ENCODE data around the gene RASIP1.

Gene RASIP1

DNA sequence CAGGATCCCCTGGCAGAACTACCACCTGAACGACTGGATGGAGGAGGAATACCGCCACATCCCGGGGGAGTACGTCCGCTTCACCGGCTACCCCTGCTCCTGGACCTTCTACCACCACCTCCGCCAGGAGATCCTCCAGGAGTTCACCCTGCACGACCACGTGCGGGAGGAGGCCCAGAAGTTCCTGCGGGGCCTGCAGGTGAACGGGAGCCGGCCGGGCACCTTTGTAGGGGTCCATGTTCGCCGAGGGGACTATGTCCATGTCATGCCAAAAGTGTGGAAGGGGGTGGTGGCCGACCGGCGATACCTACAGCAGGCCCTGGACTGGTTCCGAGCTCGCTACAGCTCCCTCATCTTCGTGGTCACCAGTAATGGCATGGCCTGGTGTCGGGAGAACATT is 37.1 kb downstream of the RASIP1 start (continued):
- TF ChIP-seq, protein P1, sequence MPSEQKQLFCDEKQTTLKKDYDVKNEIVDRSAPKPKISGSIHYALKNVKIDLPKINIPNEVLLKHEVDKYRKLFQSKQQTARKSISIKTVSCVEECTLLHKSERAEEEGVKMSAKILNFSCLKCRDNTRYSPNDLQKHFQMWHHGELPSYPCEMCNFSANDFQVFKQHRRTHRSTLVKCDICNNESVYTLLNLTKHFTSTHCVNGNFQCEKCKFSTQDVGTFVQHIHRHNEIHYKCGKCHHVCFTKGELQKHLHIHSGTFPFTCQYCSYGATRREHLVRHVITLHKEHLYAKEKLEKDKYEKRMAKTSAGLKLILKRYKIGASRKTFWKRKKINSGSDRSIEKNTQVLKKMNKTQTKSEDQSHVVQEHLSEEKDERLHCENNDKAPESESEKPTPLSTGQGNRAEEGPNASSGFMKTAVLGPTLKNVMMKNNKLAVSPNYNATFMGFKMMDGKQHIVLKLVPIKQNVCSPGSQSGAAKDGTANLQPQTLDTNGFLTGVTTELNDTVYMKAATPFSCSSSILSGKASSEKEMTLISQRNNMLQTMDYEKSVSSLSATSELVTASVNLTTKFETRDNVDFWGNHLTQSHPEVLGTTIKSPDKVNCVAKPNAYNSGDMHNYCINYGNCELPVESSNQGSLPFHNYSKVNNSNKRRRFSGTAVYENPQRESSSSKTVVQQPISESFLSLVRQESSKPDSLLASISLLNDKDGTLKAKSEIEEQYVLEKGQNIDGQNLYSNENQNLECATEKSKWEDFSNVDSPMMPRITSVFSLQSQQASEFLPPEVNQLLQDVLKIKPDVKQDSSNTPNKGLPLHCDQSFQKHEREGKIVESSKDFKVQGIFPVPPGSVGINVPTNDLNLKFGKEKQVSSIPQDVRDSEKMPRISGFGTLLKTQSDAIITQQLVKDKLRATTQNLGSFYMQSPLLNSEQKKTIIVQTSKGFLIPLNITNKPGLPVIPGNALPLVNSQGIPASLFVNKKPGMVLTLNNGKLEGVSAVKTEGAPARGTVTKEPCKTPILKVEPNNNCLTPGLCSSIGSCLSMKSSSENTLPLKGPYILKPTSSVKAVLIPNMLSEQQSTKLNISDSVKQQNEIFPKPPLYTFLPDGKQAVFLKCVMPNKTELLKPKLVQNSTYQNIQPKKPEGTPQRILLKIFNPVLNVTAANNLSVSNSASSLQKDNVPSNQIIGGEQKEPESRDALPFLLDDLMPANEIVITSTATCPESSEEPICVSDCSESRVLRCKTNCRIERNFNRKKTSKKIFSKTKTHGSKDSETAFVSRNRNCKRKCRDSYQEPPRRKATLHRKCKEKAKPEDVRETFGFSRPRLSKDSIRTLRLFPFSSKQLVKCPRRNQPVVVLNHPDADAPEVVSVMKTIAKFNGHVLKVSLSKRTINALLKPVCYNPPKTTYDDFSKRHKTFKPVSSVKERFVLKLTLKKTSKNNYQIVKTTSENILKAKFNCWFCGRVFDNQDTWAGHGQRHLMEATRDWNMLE (tag by site-specific recombination; conservative IDR thresholded peaks at IDR 0.05; ENCODE audit: low read depth): no peak
- TF ChIP-seq ZNF221 (tag by site-specific recombination; IDR thresholded peaks at IDR 0.05; ENCODE audit: borderline replicate concordance) (no peak), ZNF658 (tag by site-specific recombination; IDR thresholded peaks at IDR 0.05) (no peak), TSHZ1 (tag by site-specific recombination; IDR thresholded peaks at IDR 0.05; ENCODE audit: borderline replicate concordance) (no peak), ZBTB7A (tag by site-specific recombination; IDR thresholded peaks at IDR 0.05; ENCODE audit: low read depth) (no peak), AEBP2 (tag by site-specific recombination; IDR thresholded peaks at IDR 0.05; ENCODE audit: borderline replicate concordance) (no peak), ZNF768 (tag by site-specific recombination; IDR thresholded peaks at IDR 0.05) (no peak), ZNF521 (tag by site-specific recombination; IDR thresholded peaks at IDR 0.05) (no peak), ZNF302 (tag by site-specific recombination; IDR thresholded peaks at IDR 0.05; ENCODE audit: low read depth) (no peak), ZNF335 (tag by site-specific recombination; conservative IDR thresholded peaks at IDR 0.05) (no peak)

DNA sequence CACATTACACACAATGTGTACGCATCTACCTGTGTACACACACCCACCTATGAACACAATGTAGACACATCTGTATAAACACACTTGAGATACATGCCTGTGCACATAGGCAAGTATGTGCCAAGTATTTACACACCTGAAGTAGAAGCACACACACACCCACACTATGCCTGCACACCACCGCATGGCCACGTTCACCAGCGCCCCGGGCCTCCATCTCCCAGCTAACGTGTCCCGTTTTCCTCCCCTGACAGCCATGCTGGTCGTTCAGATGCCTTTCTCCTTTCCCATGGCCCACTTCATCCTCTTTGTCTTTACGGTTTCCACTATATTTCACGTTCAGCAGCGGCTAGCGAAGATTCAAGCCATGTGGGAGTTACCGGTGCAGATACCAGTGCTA is 37.7 kb downstream of the RASIP1 start:
- Histone ChIP-seq H3K4me3 (ENCODE audit: low read depth, low read length) (no peak overlapping the region), H3K27ac (ENCODE audit: extremely low read depth, low read depth, low read length) (no peak overlapping the region), H3K9me3 (ENCODE audit: control insufficient read depth, insufficient read depth, low read depth, low read length) (no peaks in the 10 kb centered on the region), H3K4me1 (ENCODE audit: control insufficient read depth, insufficient read depth, low read length) (0 out of 2 replicates have a peak, but pooled peaks cover 2% of the 10 kb centered on the region), H3K36me3 (ENCODE audit: control insufficient read depth in 2 of 2, insufficient read depth in 1 of 2, low read length in 2 of 2) (peaks cover 0 to 2% of the 10 kb centered on the region in 2 experiments; a peak in 2 of 3 replicates)
- no peak for TF ChIP-seq ZNF174 (tag by site-specific recombination; IDR thresholded peaks at IDR 0.05)
- no peak for TF ChIP-seq ZNF624 (tag by site-specific recombination; IDR thresholded peaks at IDR 0.05)
- TF ChIP-seq OVOL3 (tag by site-specific recombination; IDR thresholded peaks at IDR 0.05): no peak
- no peak for TF ChIP-seq ZNF501 (tag by site-specific recombination; IDR thresholded peaks at IDR 0.05)
- no peak for TF ChIP-seq SCRT2 (tag by site-specific recombination; IDR thresholded peaks at IDR 0.05)
- ChIA-PET CTCF (interaction anchor here (1.1 kb wide), 1 partner anchor 10 kb away, joined by 3 read pairs; no protein-coding TSS in a partner anchor), POLR2A (no interaction called here)
